GM20431 (cell line): ENCODE measurements around the gene AGBL1.
"Not testable (repeated sequence)": the region's sequence is repeated elsewhere in the genome, so short reads cannot be mapped to it uniquely, and the experiment has no call there.

Experiments used
- in situ Hi-C: fragments of 300-500 bp; cut with MseI, MboI; formaldehyde crosslinking; loops from one replicate; pipeline ENCODE4 v1.15.0; 2020; ENCODE audit warnings: low sequenced_read_pairs; ENCODE audit not compliant: unreplicated experiment

Gene AGBL1

GRCh38 chr15:86080302-86080701 is 631 bp downstream of the AGBL1 start:
- in situ Hi-C loops, result no loop called here

- in situ Hi-C loops, result no loop called here
These were observed 3.1 kb downstream of the AGBL1 start for GRCh38 chr15:86082619-86083380.

GRCh38 chr15:86087808-86088207 is 8.1 kb downstream of the AGBL1 start:
- in situ Hi-C loops, result no loop called here

- in situ Hi-C loops, result no loop called here
These were observed 9.8 kb downstream of the AGBL1 start for GRCh38 chr15:86089422-86089821.

GRCh38 chr15:86101818-86102217 is 22.1 kb downstream of the AGBL1 start:
- in situ Hi-C loops, result no loop called here

GRCh38 chr15:86103825-86104224 is 24.2 kb downstream of the AGBL1 start:
- in situ Hi-C loops, result no loop called here

GRCh38 chr15:86106306-86106705 is 26.6 kb downstream of the AGBL1 start:
- in situ Hi-C loops, result no loop called here

- in situ Hi-C loops, result no loop called here
These were observed 35.6 kb downstream of the AGBL1 start for GRCh38 chr15:86115145-86115801.

- in situ Hi-C loops, result no loop called here
These were observed 42.0 kb downstream of the AGBL1 start for GRCh38 chr15:86121568-86122225.

GRCh38 chr15:86122691-86123391 is 43.2 kb downstream of the AGBL1 start:
- in situ Hi-C loops, result not testable (repeated sequence)

- in situ Hi-C loops, result no loop called here
These were observed 46.1 kb downstream of the AGBL1 start for GRCh38 chr15:86125775-86126174.

GRCh38 chr15:86127547-86127946 is 47.9 kb downstream of the AGBL1 start:
- in situ Hi-C loops, result no loop called here

- in situ Hi-C loops, result no loop called here
These were observed 55.4 kb downstream of the AGBL1 start for GRCh38 chr15:86135041-86135440.

- in situ Hi-C loops, result no loop called here
These were observed 57.2 kb downstream of the AGBL1 start for GRCh38 chr15:86136861-86137260.

GRCh38 chr15:86138798-86139197 is 59.1 kb downstream of the AGBL1 start:
- in situ Hi-C loops, result no loop called here

- in situ Hi-C loops, result no loop called here
These were observed 60.2 kb downstream of the AGBL1 start for GRCh38 chr15:86139828-86140227.

GRCh38 chr15:86154705-86155104 is 75.0 kb downstream of the AGBL1 start:
- in situ Hi-C loops, result no loop called here

- in situ Hi-C loops, result no loop called here
These were observed 75.9 kb downstream of the AGBL1 start for GRCh38 chr15:86155551-86155950.

GRCh38 chr15:86157606-86158293 is 78.1 kb downstream of the AGBL1 start:
- in situ Hi-C loops, result no loop called here

- in situ Hi-C loops, result no loop called here
These were observed 79.8 kb downstream of the AGBL1 start for GRCh38 chr15:86159468-86159867.
